Activated CD8-positive, alpha-beta T cell treated with anti-CD3 and anti-CD28 coated beads, Interleukin-2, amount 10 ng/mL, durations not matched to agents 7 days and 5 days (primary cell): ENCODE data around the gene PIKFYVE. TPM values are rescaled to one million over a fixed set of nuclear protein-coding genes. Genes with fewer than 3 reads are reported as not detected.

ENCODE experiments used
- ATAC-seq: fragments of 150-1000 bp; cut with Tn5 transposase; one replicate; pipeline ENCODE4 v1.10.0; 2021; ENCODE audit warnings: moderate library complexity
- CTCF ChIA-PET: fragments of 350-600 bp; sonication (Branson Sonifier 250); formaldehyde crosslinking; loops from one replicate; lab custom pipeline; 2021; ENCODE audit warnings: antibody characterized with exemption; lab: Charles Lee
- POLR2A ChIA-PET: fragments of 350-600 bp; sonication (Branson Sonifier 250); formaldehyde crosslinking; loops from one replicate; lab custom pipeline; 2021; ENCODE audit warnings: antibody characterized with exemption; lab: Charles Lee
- DNase-seq: peaks from one replicate; pipeline ENCODE4 v3.0.0-alpha.2; 2020
- H3K27ac Mint-ChIP-seq: one replicate; pipeline ENCODE4 v1.8.0; 2021; ENCODE audit warnings: mild to moderate bottlenecking, mixed read lengths
- H3K27me3 Mint-ChIP-seq: one replicate; pipeline ENCODE4 v1.8.0; 2021; ENCODE audit warnings: low read depth, mixed read lengths
- H3K36me3 Mint-ChIP-seq: one replicate; pipeline ENCODE4 v1.8.0; 2021; ENCODE audit warnings: low read depth, mixed read lengths
- H3K4me1 Mint-ChIP-seq: one replicate; pipeline ENCODE4 v1.8.0; 2021; ENCODE audit warnings: low read depth, mixed read lengths
- H3K4me3 Mint-ChIP-seq: one replicate; pipeline ENCODE4 v1.8.0; 2021; ENCODE audit warnings: mild to moderate bottlenecking, mixed read lengths
- H3K9me3 Mint-ChIP-seq: one replicate; pipeline ENCODE4 v1.8.0; 2022; ENCODE audit warnings: mixed read lengths; ENCODE audit not compliant: insufficient read depth
- total RNA-seq, 2 experiments: library from RNA; stranded (reverse); gene quantifications; one replicate each; pipeline ENCODE4 v1.2.3, GENCODE V29; 2021

PIKFYVE gene
- total RNA-seq, 2 experiments from 2014 or later: 27.4 to 29.3 TPM

DNA sequence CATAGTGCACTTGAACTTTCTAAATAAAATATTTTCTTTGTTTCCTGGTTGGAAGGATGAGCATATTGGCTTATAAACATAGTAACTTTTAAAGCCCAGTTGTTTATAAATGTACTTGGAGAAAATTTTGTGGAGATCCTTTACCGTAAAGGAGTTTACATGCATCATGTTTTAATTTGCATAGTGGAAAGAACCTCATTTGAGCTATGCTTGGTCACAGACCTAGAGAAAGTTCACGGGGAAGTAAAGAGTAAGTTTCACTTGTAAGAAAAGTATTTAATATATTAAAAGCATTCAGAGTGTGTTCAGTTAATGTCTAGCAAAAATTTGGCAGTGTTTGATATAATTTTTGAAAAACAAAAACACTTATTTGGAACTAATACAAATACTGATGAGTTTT lies 45.3 kb downstream of the PIKFYVE start:
- H3K36me3 Mint-ChIP-seq: peaks cover 26% of the 10 kb centered on the region
- ChIA-PET POLR2A (no interaction called here), CTCF (no interaction called here)
- ATAC-seq: no peak
- no peak for DNase-seq
- no peaks in the 10 kb centered on the region for H3K9me3 Mint-ChIP-seq
- no peaks in the 10 kb centered on the region for H3K4me1 Mint-ChIP-seq
- no peak overlapping the region for H3K27ac Mint-ChIP-seq
- H3K4me3 Mint-ChIP-seq: no peak overlapping the region
- no peaks in the 10 kb centered on the region for H3K27me3 Mint-ChIP-seq

DNA sequence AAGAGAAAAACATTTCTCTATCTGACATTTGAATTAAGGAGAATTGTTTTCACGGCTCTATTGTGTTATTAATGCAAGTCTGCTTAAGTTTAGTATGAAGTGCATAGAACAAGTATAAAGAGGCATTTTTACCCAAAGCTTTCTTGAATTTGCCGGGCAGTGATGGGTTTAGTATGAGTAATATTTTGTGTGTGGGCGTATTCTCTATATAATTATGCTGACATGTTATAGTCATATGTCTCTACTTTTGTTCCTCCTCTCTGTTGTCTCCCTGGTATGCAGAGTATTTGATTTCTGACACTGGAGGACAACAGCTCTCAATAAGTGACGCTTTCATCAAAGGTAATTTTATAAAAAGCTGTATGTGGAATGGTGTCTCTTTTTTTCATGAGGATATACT lies 45.9 kb downstream of the PIKFYVE start:
- CTCF ChIA-PET: interaction anchor here (1.1 to 1.5 kb wide), 2 partner anchors 8 to 9 kb away, joined by 3 read pairs; no protein-coding TSS in a partner anchor
- Mint-ChIP-seq H3K36me3 (peaks cover 29% of the 10 kb centered on the region), H3K4me1 (no peaks in the 10 kb centered on the region), H3K27ac (no peak overlapping the region), H3K9me3 (no peaks in the 10 kb centered on the region), H3K27me3 (no peaks in the 10 kb centered on the region), H3K4me3 (no peak overlapping the region)
- no peak for DNase-seq
- no peak for ATAC-seq
- POLR2A ChIA-PET: no interaction called here

DNA sequence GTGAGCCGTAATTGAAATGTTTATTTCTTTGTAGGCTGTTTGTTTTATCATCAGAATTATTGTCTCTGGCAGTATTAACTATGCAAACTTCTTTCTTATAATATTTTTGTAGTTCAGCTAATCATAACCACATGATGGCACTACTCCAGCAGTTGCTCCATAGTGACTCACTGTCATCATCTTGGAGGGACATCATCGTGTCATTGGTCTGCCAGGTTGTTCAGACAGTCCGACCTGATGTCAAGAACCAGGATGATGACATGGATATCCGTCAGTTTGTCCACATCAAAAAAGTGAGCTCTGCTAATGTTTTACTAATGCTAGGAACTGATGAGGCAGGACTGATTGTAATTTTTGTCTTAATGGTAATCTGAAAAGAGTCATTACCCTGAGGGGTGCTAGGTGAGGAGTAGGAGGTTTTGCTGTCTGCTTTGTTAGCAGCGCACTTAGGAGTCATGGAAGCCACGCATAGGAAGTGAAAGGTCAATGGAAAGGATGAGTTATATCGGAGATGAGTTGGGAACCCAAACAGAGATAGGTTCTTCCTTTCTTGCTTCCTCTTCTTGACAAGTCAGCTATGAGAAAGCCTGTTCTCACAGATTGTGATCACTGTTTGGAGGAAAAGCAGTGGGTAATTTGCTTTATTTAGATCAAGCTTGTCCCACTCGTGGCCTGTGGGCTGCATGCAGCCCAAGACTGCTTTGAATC lies 49.2 kb downstream of the PIKFYVE start:
- POLR2A ChIA-PET: no interaction called here
- CTCF ChIA-PET: no interaction called here
- DNase-seq (no peak), ATAC-seq (no peak)
- H3K27me3 Mint-ChIP-seq: no peaks in the 10 kb centered on the region
- H3K27ac Mint-ChIP-seq: no peak overlapping the region
- no peaks in the 10 kb centered on the region for H3K9me3 Mint-ChIP-seq
- peaks cover 39% of the 10 kb centered on the region for H3K36me3 Mint-ChIP-seq
- H3K4me3 Mint-ChIP-seq: no peak overlapping the region
- H3K4me1 Mint-ChIP-seq: no peaks in the 10 kb centered on the region

DNA sequence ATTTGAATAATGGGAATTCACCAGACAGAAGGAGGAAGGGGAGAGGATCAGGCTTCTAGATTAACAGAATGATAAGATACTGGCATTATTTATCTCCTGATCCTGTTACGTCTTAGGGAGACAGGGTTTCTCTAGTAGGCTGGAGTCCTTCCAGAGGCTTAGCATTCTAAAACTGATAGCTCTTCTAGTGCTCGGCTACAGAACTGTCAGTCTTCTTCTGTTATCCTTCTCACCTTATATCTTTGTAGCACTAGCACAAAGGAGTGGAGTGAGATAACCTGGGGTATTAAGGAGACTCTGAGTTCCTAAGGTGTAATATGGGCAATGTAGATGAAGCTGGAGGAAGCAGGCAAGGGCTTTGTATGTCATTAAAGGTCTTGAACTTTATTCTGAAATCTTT lies 52.1 kb downstream of the PIKFYVE start:
- peaks cover 39% of the 10 kb centered on the region for H3K36me3 Mint-ChIP-seq
- ATAC-seq (no peak), DNase-seq (no peak)
- no peak overlapping the region for H3K4me3 Mint-ChIP-seq
- no peaks in the 10 kb centered on the region for H3K27me3 Mint-ChIP-seq
- no peaks in the 10 kb centered on the region for H3K9me3 Mint-ChIP-seq
- POLR2A ChIA-PET: no interaction called here
- no peaks in the 10 kb centered on the region for H3K4me1 Mint-ChIP-seq
- CTCF ChIA-PET: no interaction called here
- no peak overlapping the region for H3K27ac Mint-ChIP-seq

DNA sequence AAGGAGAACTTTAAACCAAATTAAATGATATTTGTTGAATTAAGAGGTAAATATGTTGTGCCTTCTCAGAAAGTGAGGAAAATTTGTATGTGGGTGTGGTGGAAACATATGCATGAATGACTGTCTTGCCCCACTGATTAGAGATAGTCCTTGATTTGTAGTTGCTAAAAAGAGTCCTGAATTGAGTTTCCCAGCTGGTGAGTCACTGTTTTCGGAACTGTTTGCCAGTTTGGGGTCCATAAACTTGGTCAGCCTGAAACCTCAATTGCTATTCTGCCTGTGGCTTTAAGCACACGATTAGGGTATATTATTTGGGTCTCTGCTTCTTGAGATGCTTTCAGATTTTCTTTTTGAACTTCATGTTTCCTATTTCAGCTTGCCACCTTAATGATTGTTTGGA lies 53.3 kb downstream of the PIKFYVE start:
- ATAC-seq (no peak), DNase-seq (no peak)
- ChIA-PET POLR2A (no interaction called here), CTCF (no interaction called here)
- no peak overlapping the region for H3K27ac Mint-ChIP-seq
- H3K27me3 Mint-ChIP-seq: no peaks in the 10 kb centered on the region
- H3K4me3 Mint-ChIP-seq: no peak overlapping the region
- H3K9me3 Mint-ChIP-seq: no peaks in the 10 kb centered on the region
- H3K36me3 Mint-ChIP-seq: peaks cover 52% of the 10 kb centered on the region
- H3K4me1 Mint-ChIP-seq: no peaks in the 10 kb centered on the region

DNA sequence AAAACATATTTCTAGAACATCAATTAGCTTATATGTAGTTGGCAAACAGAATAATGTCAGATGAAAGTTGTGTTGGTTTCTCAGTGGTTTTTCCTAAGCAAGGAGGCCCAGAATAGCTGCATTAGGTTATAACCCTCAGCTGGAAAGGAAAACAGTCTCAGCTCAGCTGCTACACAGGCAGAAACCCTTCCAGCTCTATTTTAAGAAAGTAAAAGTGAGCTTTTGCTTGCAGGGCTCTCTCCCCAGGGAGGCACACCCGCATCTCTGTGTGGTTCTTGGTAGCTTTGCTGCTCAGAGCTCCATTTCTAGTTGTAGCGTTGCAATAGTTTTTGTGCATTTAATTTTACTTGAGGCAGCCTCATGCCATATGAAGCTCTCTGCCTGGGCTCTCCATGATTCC lies 54.6 kb downstream of the PIKFYVE start:
- Mint-ChIP-seq H3K9me3 (no peaks in the 10 kb centered on the region), H3K27me3 (no peaks in the 10 kb centered on the region), H3K36me3 (peaks cover 55% of the 10 kb centered on the region), H3K27ac (no peak overlapping the region), H3K4me3 (no peak overlapping the region), H3K4me1 (no peaks in the 10 kb centered on the region)
- CTCF ChIA-PET: interaction anchor here (0.9 to 1.3 kb wide), 4 partner anchors 8 to 67 kb away, joined by 3 to 4 read pairs (median 4); partner anchors contain the start of gene PIKFYVE
- DNase-seq (no peak), ATAC-seq (no peak)
- POLR2A ChIA-PET: no interaction called here

DNA sequence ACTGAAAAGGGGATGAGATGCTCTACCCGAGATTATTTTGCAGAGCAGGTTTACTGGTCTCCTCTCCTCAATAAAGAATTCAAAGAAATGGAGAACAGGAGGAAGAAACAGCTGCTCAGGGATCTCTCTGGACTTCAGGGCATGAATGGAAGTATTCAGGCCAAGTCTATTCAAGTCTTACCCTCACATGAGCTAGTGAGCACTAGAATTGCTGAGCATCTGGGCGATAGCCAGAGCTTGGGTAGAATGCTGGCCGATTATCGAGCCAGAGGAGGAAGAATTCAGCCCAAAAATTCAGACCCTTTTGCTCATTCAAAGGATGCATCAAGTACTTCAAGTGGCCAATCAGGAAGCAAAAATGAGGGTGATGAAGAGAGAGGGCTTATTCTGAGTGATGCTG lies 60.0 kb downstream of the PIKFYVE start:
- H3K36me3 Mint-ChIP-seq: peaks cover 65% of the 10 kb centered on the region
- no peaks in the 10 kb centered on the region for H3K9me3 Mint-ChIP-seq
- ATAC-seq (no peak), DNase-seq (no peak)
- no peak overlapping the region for H3K27ac Mint-ChIP-seq
- no peaks in the 10 kb centered on the region for H3K27me3 Mint-ChIP-seq
- ChIA-PET POLR2A (no interaction called here), CTCF (no interaction called here)
- H3K4me1 Mint-ChIP-seq: no peaks in the 10 kb centered on the region
- no peak overlapping the region for H3K4me3 Mint-ChIP-seq

DNA sequence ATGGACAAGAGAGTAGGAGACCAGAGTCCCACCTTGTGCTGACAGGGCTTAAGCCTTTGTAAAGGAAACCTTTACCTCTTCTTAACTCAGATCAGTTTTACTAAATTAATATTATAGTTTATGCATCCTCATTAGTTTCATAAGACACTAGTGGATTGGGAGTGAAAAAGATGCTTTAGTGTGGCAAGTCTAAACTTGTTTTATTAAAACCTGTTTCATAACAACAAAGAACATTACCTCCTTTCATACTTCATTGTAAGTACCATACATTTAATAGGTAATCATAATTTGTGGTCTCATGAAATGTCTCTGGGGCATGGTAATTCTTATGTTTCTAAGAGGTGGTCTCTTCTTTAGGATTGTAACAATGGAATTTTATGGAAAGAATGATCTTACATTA lies 63.4 kb downstream of the PIKFYVE start:
- DNase-seq (no peak), ATAC-seq (no peak)
- Mint-ChIP-seq H3K36me3 (peaks cover 57% of the 10 kb centered on the region), H3K4me1 (no peaks in the 10 kb centered on the region), H3K9me3 (no peaks in the 10 kb centered on the region), H3K27me3 (no peaks in the 10 kb centered on the region), H3K4me3 (no peak overlapping the region), H3K27ac (no peak overlapping the region)
- ChIA-PET CTCF (no interaction called here), POLR2A (no interaction called here)

DNA sequence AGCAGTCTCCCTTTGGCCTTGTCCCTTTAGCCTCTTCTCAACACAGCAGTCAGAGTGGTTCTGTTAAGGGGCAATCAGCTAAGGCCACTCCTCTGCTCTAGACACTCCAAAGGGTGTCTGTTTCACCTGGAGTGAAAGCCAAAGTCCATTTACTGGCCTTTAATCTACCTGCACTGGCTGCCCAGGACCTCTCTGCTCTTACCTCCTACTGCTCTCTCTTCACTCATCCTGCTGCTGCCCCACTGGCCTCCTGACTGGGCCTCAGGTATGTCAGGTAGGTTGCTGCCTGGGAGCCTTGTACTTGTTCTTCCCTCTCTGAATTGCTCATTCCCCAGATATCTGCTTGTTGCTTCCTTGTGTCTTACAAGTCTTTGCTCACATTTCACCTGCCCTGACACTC lies 68.2 kb downstream of the PIKFYVE start:
- POLR2A ChIA-PET: no interaction called here
- Mint-ChIP-seq H3K27ac (no peak overlapping the region), H3K4me3 (no peak overlapping the region), H3K9me3 (no peaks in the 10 kb centered on the region), H3K27me3 (no peaks in the 10 kb centered on the region), H3K36me3 (peaks cover 39% of the 10 kb centered on the region), H3K4me1 (no peaks in the 10 kb centered on the region)
- CTCF ChIA-PET: no interaction called here
- DNase-seq: no peak
- no peak for ATAC-seq

DNA sequence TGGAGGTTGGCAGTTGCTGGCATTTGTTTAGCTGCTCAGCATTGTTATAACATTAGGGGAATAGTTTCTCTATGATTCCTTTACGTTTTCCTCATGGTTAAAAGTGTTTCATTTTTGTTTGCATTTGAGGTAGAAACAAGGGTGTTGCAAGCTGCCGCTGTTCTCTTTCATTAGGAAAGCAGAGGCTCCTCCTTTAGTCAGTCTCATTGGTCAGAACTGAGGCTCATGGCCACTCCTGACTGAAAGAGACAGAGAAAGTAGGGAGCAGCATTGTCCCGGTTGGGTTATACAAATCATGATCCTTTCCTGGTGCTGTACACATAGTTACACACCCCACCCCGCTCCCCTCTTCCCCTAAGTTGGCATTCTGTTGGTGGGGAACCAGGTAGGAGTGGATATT lies 80.7 kb downstream of the PIKFYVE start:
- Mint-ChIP-seq H3K4me3 (no peak overlapping the region), H3K27me3 (no peaks in the 10 kb centered on the region), H3K4me1 (no peaks in the 10 kb centered on the region), H3K36me3 (peaks cover 46% of the 10 kb centered on the region), H3K27ac (no peak overlapping the region), H3K9me3 (no peaks in the 10 kb centered on the region)
- CTCF ChIA-PET: interaction anchor here (0.8 kb wide), 1 partner anchor 9 kb away, joined by 3 read pairs; no protein-coding TSS in a partner anchor
- ATAC-seq (no peak), DNase-seq (no peak)
- POLR2A ChIA-PET: no interaction called here

DNA sequence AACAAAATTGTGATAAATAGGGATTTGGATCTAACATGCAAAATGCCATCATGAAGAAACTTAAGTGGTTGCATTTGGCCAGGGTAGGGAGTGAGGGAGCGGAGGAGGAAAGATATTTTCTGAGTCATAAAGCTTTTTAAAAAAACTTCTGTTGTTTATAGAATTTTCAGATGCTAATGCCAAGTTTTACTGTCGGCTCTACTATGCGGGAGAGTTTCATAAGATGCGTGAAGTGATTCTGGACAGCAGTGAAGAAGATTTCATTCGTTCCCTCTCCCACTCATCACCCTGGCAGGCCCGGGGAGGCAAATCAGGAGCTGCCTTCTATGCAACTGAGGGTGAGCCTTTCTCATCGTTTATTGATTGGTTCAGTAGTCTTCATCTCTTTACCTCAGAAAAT lies 84.6 kb downstream of the PIKFYVE start:
- ATAC-seq (no peak), DNase-seq (no peak)
- peaks cover 52% of the 10 kb centered on the region for H3K36me3 Mint-ChIP-seq
- H3K4me3 Mint-ChIP-seq: no peak overlapping the region
- ChIA-PET POLR2A (no interaction called here), CTCF (no interaction called here)
- no peaks in the 10 kb centered on the region for H3K4me1 Mint-ChIP-seq
- H3K9me3 Mint-ChIP-seq: no peaks in the 10 kb centered on the region
- H3K27me3 Mint-ChIP-seq: no peaks in the 10 kb centered on the region
- H3K27ac Mint-ChIP-seq: no peak overlapping the region

DNA sequence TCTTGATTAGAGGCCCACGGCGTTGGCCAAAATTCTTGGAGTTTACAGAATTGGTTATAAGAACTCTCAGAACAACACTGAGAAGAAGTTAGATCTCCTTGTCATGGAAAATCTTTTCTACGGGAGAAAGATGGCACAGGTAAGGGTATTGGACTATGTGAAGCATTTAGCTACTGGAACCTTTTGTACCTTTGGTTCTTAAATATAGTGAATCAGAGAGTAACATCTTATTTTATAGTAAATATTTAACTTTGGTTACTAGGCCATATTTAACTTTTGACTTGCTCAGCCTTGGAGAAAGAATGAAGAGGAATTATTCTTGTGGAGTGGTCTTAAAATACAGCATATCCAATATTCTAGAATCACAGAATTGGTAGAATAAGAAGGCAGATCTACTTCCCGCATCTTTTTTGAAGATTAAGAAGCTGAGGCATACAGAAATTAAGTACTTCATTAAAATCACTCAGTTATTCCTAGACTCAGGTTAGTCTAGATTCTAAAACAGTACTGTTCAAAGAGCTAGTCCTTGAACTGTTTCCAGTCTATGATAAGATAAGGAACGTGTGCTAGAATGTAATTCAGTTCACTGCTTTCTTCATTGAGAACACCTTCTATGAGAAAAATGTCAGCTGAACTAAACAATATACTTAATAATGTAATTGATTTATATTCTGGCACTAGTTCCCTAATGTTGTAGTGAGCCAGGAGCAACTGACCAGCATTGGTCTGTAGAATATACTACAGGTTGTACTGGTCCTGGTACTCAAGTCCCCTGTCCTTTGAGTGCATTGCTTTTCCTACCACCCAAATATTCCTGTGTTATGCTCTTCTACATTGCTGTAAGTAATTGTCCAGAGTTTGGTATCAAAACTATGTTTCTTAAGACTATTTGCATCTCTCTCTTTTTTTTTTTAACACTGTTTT lies 86.9 kb downstream of the PIKFYVE start:
- ChIA-PET POLR2A (no interaction called here), CTCF (no interaction called here)
- Mint-ChIP-seq H3K9me3 (no peaks in the 10 kb centered on the region), H3K27ac (no peak overlapping the region), H3K4me1 (peaks cover 2% of the 10 kb centered on the region), H3K36me3 (peaks cover 46% of the 10 kb centered on the region), H3K4me3 (no peak overlapping the region), H3K27me3 (no peaks in the 10 kb centered on the region)
- ATAC-seq (no peak), DNase-seq (no peak)
